Neuronal stem cell (in vitro differentiated cells): ENCODE results near the gene ARHGEF17.

Experiments
- DNase-seq: peaks from one replicate; pipeline ENCODE4 v3.0.0-alpha.2; 2013; ENCODE audit warnings: low spot score
- H2AFZ ChIP-seq: one replicate; pipeline ENCODE4 v1.6.1; 2013; ENCODE audit warnings: mild to moderate bottlenecking, low read length, inconsistent platforms
- H2AK5ac ChIP-seq: 2 replicates; pipeline ENCODE4 v1.6.1; 2013; ENCODE audit warnings: low read depth, mild to moderate bottlenecking, inconsistent platforms, low read length, moderate library complexity, mixed read lengths
- H2BK120ac ChIP-seq: 2 replicates; pipeline ENCODE4 v1.6.1; 2013; ENCODE audit warnings: low read depth, mild to moderate bottlenecking, inconsistent platforms, low read length, moderate library complexity, mixed read lengths
- H2BK12ac ChIP-seq: one replicate; pipeline ENCODE4 v1.6.1; 2013; ENCODE audit warnings: low read length, inconsistent platforms
- H2BK15ac ChIP-seq: 2 replicates; pipeline ENCODE4 v1.6.1; 2013; ENCODE audit warnings: mild to moderate bottlenecking, low read length, inconsistent platforms, mixed read lengths
- H2BK5ac ChIP-seq: one replicate; pipeline ENCODE4 v1.6.1; 2013; ENCODE audit warnings: inconsistent platforms, mild to moderate bottlenecking, low read length, moderate library complexity
- H3K14ac ChIP-seq: one replicate; pipeline ENCODE4 v1.6.1; 2013; ENCODE audit warnings: low read length, inconsistent platforms
- H3K18ac ChIP-seq: 2 replicates; pipeline ENCODE4 v1.6.1; 2013; ENCODE audit warnings: low read length, inconsistent platforms
- H3K23ac ChIP-seq: 2 replicates; pipeline ENCODE4 v1.6.1; 2013; ENCODE audit warnings: low read depth, mild to moderate bottlenecking, mixed read lengths, low read length, inconsistent platforms; ENCODE audit not compliant: poor library complexity
- H3K27ac ChIP-seq: replicated peaks from 3 replicates; pipeline ENCODE4 v1.5.1; 2013; ENCODE audit warnings: low read length, inconsistent platforms
- H3K27me3 ChIP-seq, 3 experiments: 2 replicates each; pipeline ENCODE4 v1.6.1; 2013; ENCODE audit warnings: low read length in 3 of 3, mild to moderate bottlenecking in 2 of 3, inconsistent platforms in 1 of 3, low read depth in 1 of 3, mixed read lengths in 1 of 3, moderate library complexity in 1 of 3; ENCODE audit not compliant: control insufficient read depth in 3 of 3, insufficient read depth in 3 of 3
- H3K36me3 ChIP-seq, 2 donors: replicated peaks in 1 of 2; 2 replicates each; pipeline ENCODE4 v1.6.1; 2013; ENCODE audit warnings: low read length in 2 of 2; ENCODE audit not compliant: control insufficient read depth in 2 of 2, insufficient read depth in 2 of 2
- H3K4ac ChIP-seq: 2 replicates; pipeline ENCODE4 v1.6.1; 2013; ENCODE audit warnings: inconsistent platforms, mild to moderate bottlenecking, low read length, moderate library complexity
- H3K4me1 ChIP-seq, 2 donors: 1 replicate in 1 of 2; 2 replicates in 1 of 2; pipeline ENCODE4 v1.6.1; 2013; ENCODE audit warnings: low read length in 2 of 2, low read depth in 1 of 2; ENCODE audit not compliant: control insufficient read depth in 2 of 2, insufficient read depth in 1 of 2
- H3K4me2 ChIP-seq: one replicate; pipeline ENCODE4 v1.6.1; 2013; ENCODE audit warnings: mild to moderate bottlenecking, low read length, inconsistent platforms; ENCODE audit not compliant: insufficient read depth, poor library complexity, severe bottlenecking
- H3K4me3 ChIP-seq, 2 donors: 2 replicates each; pipeline ENCODE4 v1.5.1; 2013; ENCODE audit warnings: low read length in 2 of 2, mild to moderate bottlenecking in 2 of 2, inconsistent platforms in 1 of 2, moderate library complexity in 1 of 2
- H3K79me1 ChIP-seq: one replicate; pipeline ENCODE4 v1.6.1; 2013; ENCODE audit warnings: low read depth, mild to moderate bottlenecking, inconsistent platforms, low read length, moderate library complexity
- H3K9ac ChIP-seq: one replicate; pipeline ENCODE4 v1.6.1; 2013; ENCODE audit warnings: mild to moderate bottlenecking, low read depth, low read length, inconsistent platforms; ENCODE audit not compliant: poor library complexity
- H3K9me3 ChIP-seq, 2 donors: replicated peaks in 1 of 2; 2 replicates each; pipeline versions ENCODE3 to v1.6.1; 2013; ENCODE audit warnings: low read length in 2 of 2, mild to moderate bottlenecking in 2 of 2, inconsistent platforms in 1 of 2, low read depth in 1 of 2, mixed read lengths in 1 of 2, moderate library complexity in 1 of 2; ENCODE audit not compliant: control insufficient read depth in 2 of 2, insufficient read depth in 1 of 2
- H4K8ac ChIP-seq: one replicate; pipeline ENCODE4 v1.6.1; 2013; ENCODE audit warnings: low read depth, mild to moderate bottlenecking, inconsistent platforms, low read length, moderate library complexity
- H4K91ac ChIP-seq: one replicate; pipeline ENCODE4 v1.6.1; 2013; ENCODE audit warnings: low read length, low read depth, mild to moderate bottlenecking, inconsistent platforms; ENCODE audit not compliant: poor library complexity
- WGBS, 2 donors: extraction: QIAGEN DNeasy Blood & Tissue Kit; methylation state at CpG; one replicate each; pipeline ENCODE4 v1.1.7; 2013; ENCODE audit warnings: missing lambda C conversion rate in 2 of 2, mixed read lengths in 1 of 2; ENCODE audit not compliant: insufficient read length in 2 of 2, insufficient replicate concordance in 1 of 2; ENCODE audit errors: extremely low coverage in 2 of 2; 5-methylcytosine and 5-hydroxymethylcytosine counted together

ARHGEF17 gene

GRCh38 chr11:73405146-73405510, 97.1 kb downstream of the ARHGEF17 start:
- Histone ChIP-seq H3K9me3 (no peaks in the 10 kb centered on the region), H3K36me3 (peaks cover 26 to 73% of the 10 kb centered on the region in 2 donors), H2BK12ac (no peak overlapping the region)

DNA sequence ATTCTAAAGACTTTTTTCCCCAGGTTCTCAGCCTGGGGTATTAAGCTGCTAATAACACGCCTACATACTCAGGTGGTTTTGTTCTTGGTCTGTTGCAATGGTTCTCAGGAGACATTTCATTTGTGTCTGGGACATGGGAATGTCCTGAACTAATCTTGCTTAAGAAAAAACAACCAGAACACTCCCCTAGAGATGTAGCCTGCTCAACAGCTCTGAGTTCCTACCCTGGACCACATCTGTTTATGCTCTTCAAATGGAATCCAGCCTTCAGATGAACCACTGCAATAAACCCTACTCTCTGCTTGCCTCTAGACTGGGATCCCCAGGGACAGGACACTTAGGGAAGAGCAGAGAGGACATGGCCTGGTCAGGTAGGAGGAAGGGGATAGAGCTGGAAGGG, 98.1 kb downstream of the ARHGEF17 start:
- Histone ChIP-seq H2BK120ac (no peak overlapping the region), H3K4me2 (no peak overlapping the region), H2AFZ (no peak overlapping the region), H3K4ac (no peak overlapping the region), H3K23ac (no peak overlapping the region), H3K36me3 (peaks cover 29 to 81% of the 10 kb centered on the region in 2 donors), H2AK5ac (no peak overlapping the region), H3K18ac (no peak overlapping the region), H2BK5ac (no peak overlapping the region), H3K79me1 (no peaks in the 10 kb centered on the region), H3K9me3 (no peaks in the 10 kb centered on the region), H4K91ac (no peak overlapping the region), H2BK12ac (no peak overlapping the region), H4K8ac (no peak overlapping the region), H3K4me1 (peaks cover 0 to 11% of the 10 kb centered on the region in 2 donors), H3K14ac (no peak overlapping the region), H3K27me3 (no peaks in the 10 kb centered on the region), H3K9ac (no peak overlapping the region), H3K27ac (no peak overlapping the region), H2BK15ac (no peak overlapping the region), H3K4me3 (no peak overlapping the region)
- DNase-seq, result no peak
- no CpG with 5 or more reads among the region's 1 CpG for WGBS, 2 donors

More at GRCh38 chr11:73405146-73405510, 97.1 kb downstream of the ARHGEF17 start:
- no peak overlapping the region for H2AK5ac ChIP-seq
- no peak overlapping the region for H4K91ac ChIP-seq
- H2BK5ac ChIP-seq, result no peak overlapping the region
- WGBS, 2 donors, result no CpG with 5 or more reads among the region's 8 CpGs
- H3K4me2 ChIP-seq, result no peak overlapping the region
- no peak overlapping the region for H3K4me3 ChIP-seq
- H3K27ac ChIP-seq, result no peak overlapping the region
- no peak overlapping the region for H3K18ac ChIP-seq
- H3K4ac ChIP-seq, result no peak overlapping the region
- H3K4me1 ChIP-seq, result peaks cover 0 to 13% of the 10 kb centered on the region in 2 donors
- no peak overlapping the region for H4K8ac ChIP-seq
- H3K27me3 ChIP-seq, result no peaks in the 10 kb centered on the region
- H3K14ac ChIP-seq, result no peak overlapping the region
- H2BK120ac ChIP-seq, result no peak overlapping the region
- no peak overlapping the region for H3K23ac ChIP-seq
- no peak overlapping the region for H3K9ac ChIP-seq
- no peak overlapping the region for H2AFZ ChIP-seq
- H3K79me1 ChIP-seq, result no peaks in the 10 kb centered on the region
- no peak for DNase-seq
- no peak overlapping the region for H2BK15ac ChIP-seq

GRCh38 chr11:73406619-73407018, 98.5 kb downstream of the ARHGEF17 start:
- H3K79me1 ChIP-seq, result no peaks in the 10 kb centered on the region
- peaks cover 30 to 86% of the 10 kb centered on the region in 2 donors for H3K36me3 ChIP-seq
- no peak overlapping the region for H2BK12ac ChIP-seq
- H4K91ac ChIP-seq, result no peak overlapping the region
- H3K9me3 ChIP-seq, result no peaks in the 10 kb centered on the region
- no peak overlapping the region for H4K8ac ChIP-seq
- no peak overlapping the region for H3K4ac ChIP-seq
- H3K14ac ChIP-seq, result no peak overlapping the region
- H3K9ac ChIP-seq, result no peak overlapping the region
- H2BK5ac ChIP-seq, result no peak overlapping the region
- WGBS, 2 donors, result no CpG with 5 or more reads among the region's 5 CpGs
- H2BK120ac ChIP-seq, result no peak overlapping the region
- no peak overlapping the region for H3K23ac ChIP-seq
- no peak overlapping the region for H3K18ac ChIP-seq
- peaks cover 0 to 10% of the 10 kb centered on the region in 2 donors for H3K4me1 ChIP-seq
- H2AK5ac ChIP-seq, result no peak overlapping the region
- H3K4me3 ChIP-seq, result no peak overlapping the region
- DNase-seq, result no peak
- H2BK15ac ChIP-seq, result no peak overlapping the region
- H3K27ac ChIP-seq, result no peak overlapping the region
- no peaks in the 10 kb centered on the region for H3K27me3 ChIP-seq
- no peak overlapping the region for H3K4me2 ChIP-seq
- no peak overlapping the region for H2AFZ ChIP-seq

DNA sequence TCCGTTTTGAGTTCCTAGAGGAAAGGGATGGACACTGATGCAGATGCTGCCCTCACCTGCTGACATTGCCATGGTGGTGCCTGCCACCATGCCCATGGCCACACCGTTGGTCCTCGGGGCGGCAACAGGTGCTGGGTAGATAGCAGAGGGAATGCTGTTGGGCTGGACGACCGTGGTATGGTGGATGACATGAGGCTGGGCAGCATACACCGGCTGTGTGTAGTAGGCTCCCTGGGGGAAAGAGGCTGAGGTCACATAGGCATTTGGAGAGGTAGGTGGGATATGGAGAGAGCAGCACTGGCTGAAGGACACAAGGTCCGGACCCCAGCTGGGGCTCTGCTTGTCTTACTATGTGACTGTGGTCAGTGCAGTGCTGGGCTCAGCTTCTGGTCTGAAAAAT, 101.4 kb downstream of the ARHGEF17 start:
- Histone ChIP-seq H3K4me3 (peak overlapping the region in 1 of 2 donors; percentile 51), H4K91ac (no peak overlapping the region), H3K14ac (no peak overlapping the region), H2BK120ac (no peak overlapping the region), H2BK5ac (no peak overlapping the region), H3K4ac (no peak overlapping the region), H3K79me1 (no peaks in the 10 kb centered on the region), H3K9ac (no peak overlapping the region), H3K18ac (peak overlapping the region; percentile 29), H3K27me3 (no peaks in the 10 kb centered on the region), H3K36me3 (peaks cover 30 to 66% of the 10 kb centered on the region in 2 donors), H3K4me1 (peaks cover 10 to 13% of the 10 kb centered on the region in 2 donors), H3K4me2 (no peak overlapping the region), H3K27ac (no peak overlapping the region), H2BK12ac (no peak overlapping the region), H3K9me3 (no peaks in the 10 kb centered on the region), H2BK15ac (no peak overlapping the region), H2AK5ac (no peak overlapping the region), H4K8ac (no peak overlapping the region), H2AFZ (no peak overlapping the region), H3K23ac (peak overlapping the region; percentile 21)
- WGBS, 2 donors, result no CpG with 5 or more reads among the region's 8 CpGs
- DNase-seq, result no peak
